Measurements from ENCODE around the gene SGPP1. TPM values are rescaled to one million over a fixed set of nuclear protein-coding genes. Genes with fewer than 3 reads are reported as not detected.

The SGPP1 gene
- total and polyA plus RNA-seq, 2 of the 8 experiments (the other 6 are each of a cell fraction or from before 2014, with no cell fraction given) = 5.7 to 8.1 TPM

- Histone ChIP-seq H3K4me3 (ENCODE audit: extremely low read depth in 1 of 4, insufficient read depth in 2 of 4, low read depth in 3 of 4, low read length in 4 of 4) (no peak overlapping the region), H4K91ac (replicated peaks; ENCODE audit: insufficient read length, low read length) (no peak overlapping the region), H4K5ac (ENCODE audit: insufficient read length, low read depth, low read length) (no peak overlapping the region), H3K14ac (ENCODE audit: insufficient read length) (no peak overlapping the region), H3K18ac (ENCODE audit: extremely low read depth, low read length) (no peak overlapping the region), H4K20me1 (replicated peaks in 1 of 2; ENCODE audit: control insufficient read depth in 1 of 2, insufficient read depth in 2 of 2, low read length in 2 of 2) (no peaks in the 10 kb centered on the region), H3K4me1 (replicated peaks in 1 of 4; ENCODE audit: control insufficient read depth in 3 of 4, insufficient read depth in 4 of 4, low read length in 3 of 4) (no peaks in the 10 kb centered on the region), H3K79me2 (ENCODE audit: control insufficient read depth in 1 of 2, insufficient read depth in 2 of 2, low read length in 2 of 2) (no peaks in the 10 kb centered on the region), H3K4ac (replicated peaks; ENCODE audit: insufficient read length, low read depth, low read length) (no peak overlapping the region), H2BK5ac (ENCODE audit: low read depth, low read length) (no peak overlapping the region), H2BK12ac (ENCODE audit: low read depth, low read length) (no peak overlapping the region), H2BK15ac (ENCODE audit: low read length) (no peak overlapping the region), H3K23me2 (ENCODE audit: low read depth, low read length) (no peaks in the 10 kb centered on the region), H3K9ac (replicated peaks in 1 of 4; ENCODE audit: extremely low read depth in 1 of 4, low read depth in 3 of 4, low read length in 3 of 4) (no peak overlapping the region), H4K8ac (ENCODE audit: extremely low read depth, insufficient read depth, low read length) (no peak overlapping the region), H3K79me1 (ENCODE audit: low read depth, low read length) (no peaks in the 10 kb centered on the region), H3K4me2 (ENCODE audit: insufficient read depth in 1 of 2, low read depth in 2 of 2, low read length in 2 of 2) (no peak overlapping the region), H3K23ac (ENCODE audit: insufficient read length) (no peak overlapping the region), H3K56ac (replicated peaks; ENCODE audit: insufficient read length, low read depth, low read length) (no peak overlapping the region), H3K27me3 (replicated peaks in 1 of 4; ENCODE audit: control insufficient read depth in 3 of 4, extremely low read depth in 1 of 4, insufficient read depth in 3 of 4, low read length in 3 of 4) (no peaks in the 10 kb centered on the region), H2AFZ (ENCODE audit: low read length) (no peak overlapping the region), H2AK5ac (ENCODE audit: low read depth, low read length) (no peak overlapping the region), H3K36me3 (ENCODE audit: control insufficient read depth in 2 of 4, insufficient read depth in 4 of 4, low read length in 3 of 4) (no peaks in the 10 kb centered on the region), H3K27ac (ENCODE audit: low read depth, low read length) (no peak overlapping the region), H3K9me3 (ENCODE audit: insufficient read depth in 2 of 2, low read depth in 1 of 2, low read length in 1 of 2) (no peaks in the 10 kb centered on the region), H2BK120ac (replicated peaks; ENCODE audit: low read depth, low read length) (no peak overlapping the region), H2BK20ac (ENCODE audit: low read length) (no peak overlapping the region)
- CTCF ChIA-PET (ENCODE audit: partially characterized antibody) = interaction anchor here (0.6 to 1.2 kb wide), 2 partner anchors 8 to 423 kb away, joined by 3 to 4 read pairs; no protein-coding TSS in a partner anchor
- FAIRE-seq (no peak), DNase-seq (ENCODE audit: low read depth in 1 of 2, low spot score in 2 of 2) (no peak)
- POLR2A ChIA-PET (ENCODE audit: partially characterized antibody) = no interaction called here
- TF ChIP-seq SIN3A (conservative IDR thresholded peaks at IDR 0.05 in 1 of 2, IDR thresholded peaks at IDR 0.05 in 1 of 2; ENCODE audit: low read depth in 1 of 2, low read length in 2 of 2) (no peak), POLR2AphosphoS5 (IDR thresholded peaks at IDR 0.05; ENCODE audit: low read depth, low read length) (no peak), KDM5A (IDR thresholded peaks at IDR 0.05; ENCODE audit: low read length) (no peak), TAF7 (optimal IDR thresholded peaks at IDR 0.05; ENCODE audit: borderline replicate concordance, low read depth, low read length) (no peak), MAFK (IDR thresholded peaks at IDR 0.05; ENCODE audit: low read depth, low read length) (no peak), BCL11A (IDR thresholded peaks at IDR 0.05; ENCODE audit: low read depth in 2 of 2, low read length in 2 of 2) (no peak), SIX5 (IDR thresholded peaks at IDR 0.05; ENCODE audit: low read depth, low read length) (no peak), NRF1 (IDR thresholded peaks at IDR 0.05; ENCODE audit: low read depth, low read length) (no peak), TAF1 (IDR thresholded peaks at IDR 0.05; ENCODE audit: low read depth, low read length) (no peak), USF2 (IDR thresholded peaks at IDR 0.05; ENCODE audit: low read length) (no peak), TBP (IDR thresholded peaks at IDR 0.05; ENCODE audit: low read depth, low read length) (no peak)
- TF ChIP-seq, protein P1, sequence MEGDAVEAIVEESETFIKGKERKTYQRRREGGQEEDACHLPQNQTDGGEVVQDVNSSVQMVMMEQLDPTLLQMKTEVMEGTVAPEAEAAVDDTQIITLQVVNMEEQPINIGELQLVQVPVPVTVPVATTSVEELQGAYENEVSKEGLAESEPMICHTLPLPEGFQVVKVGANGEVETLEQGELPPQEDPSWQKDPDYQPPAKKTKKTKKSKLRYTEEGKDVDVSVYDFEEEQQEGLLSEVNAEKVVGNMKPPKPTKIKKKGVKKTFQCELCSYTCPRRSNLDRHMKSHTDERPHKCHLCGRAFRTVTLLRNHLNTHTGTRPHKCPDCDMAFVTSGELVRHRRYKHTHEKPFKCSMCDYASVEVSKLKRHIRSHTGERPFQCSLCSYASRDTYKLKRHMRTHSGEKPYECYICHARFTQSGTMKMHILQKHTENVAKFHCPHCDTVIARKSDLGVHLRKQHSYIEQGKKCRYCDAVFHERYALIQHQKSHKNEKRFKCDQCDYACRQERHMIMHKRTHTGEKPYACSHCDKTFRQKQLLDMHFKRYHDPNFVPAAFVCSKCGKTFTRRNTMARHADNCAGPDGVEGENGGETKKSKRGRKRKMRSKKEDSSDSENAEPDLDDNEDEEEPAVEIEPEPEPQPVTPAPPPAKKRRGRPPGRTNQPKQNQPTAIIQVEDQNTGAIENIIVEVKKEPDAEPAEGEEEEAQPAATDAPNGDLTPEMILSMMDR (IDR thresholded peaks at IDR 0.05; ENCODE audit: control extremely low read depth in 1 of 3, insufficient read depth in 1 of 3, low read depth in 1 of 3, low read length in 3 of 3) = no peak
Observed at GRCh38 chr14:63777024-63777423, 49.2 kb upstream of the SGPP1 start.
